ENCODE data around the gene RTP5. TPM values are rescaled to one million over a fixed set of nuclear protein-coding genes. Genes with fewer than 3 reads are reported as not detected.

RTP5 gene
- total RNA-seq, 1 experiment from 2014 or later: not detected

GRCh38 chr2:241841181-241842066 lies 28.1 kb upstream of the RTP5 start:
- DNase-seq: no peak
- H3K4me1 Mint-ChIP-seq (ENCODE audit: low read depth, unreplicated experiment): no peaks in the 10 kb centered on the region
- intact Hi-C loops (cut with micrococcal nuclease; ENCODE audit: unreplicated experiment): no loop called here
- peaks cover 96% of the 10 kb centered on the region for H3K27me3 Mint-ChIP-seq (ENCODE audit: unreplicated experiment)
- TF ChIP-seq, protein P1, sequence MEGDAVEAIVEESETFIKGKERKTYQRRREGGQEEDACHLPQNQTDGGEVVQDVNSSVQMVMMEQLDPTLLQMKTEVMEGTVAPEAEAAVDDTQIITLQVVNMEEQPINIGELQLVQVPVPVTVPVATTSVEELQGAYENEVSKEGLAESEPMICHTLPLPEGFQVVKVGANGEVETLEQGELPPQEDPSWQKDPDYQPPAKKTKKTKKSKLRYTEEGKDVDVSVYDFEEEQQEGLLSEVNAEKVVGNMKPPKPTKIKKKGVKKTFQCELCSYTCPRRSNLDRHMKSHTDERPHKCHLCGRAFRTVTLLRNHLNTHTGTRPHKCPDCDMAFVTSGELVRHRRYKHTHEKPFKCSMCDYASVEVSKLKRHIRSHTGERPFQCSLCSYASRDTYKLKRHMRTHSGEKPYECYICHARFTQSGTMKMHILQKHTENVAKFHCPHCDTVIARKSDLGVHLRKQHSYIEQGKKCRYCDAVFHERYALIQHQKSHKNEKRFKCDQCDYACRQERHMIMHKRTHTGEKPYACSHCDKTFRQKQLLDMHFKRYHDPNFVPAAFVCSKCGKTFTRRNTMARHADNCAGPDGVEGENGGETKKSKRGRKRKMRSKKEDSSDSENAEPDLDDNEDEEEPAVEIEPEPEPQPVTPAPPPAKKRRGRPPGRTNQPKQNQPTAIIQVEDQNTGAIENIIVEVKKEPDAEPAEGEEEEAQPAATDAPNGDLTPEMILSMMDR (IDR thresholded peaks at IDR 0.05; ENCODE audit: unreplicated experiment): no peak
- H3K4me3 Mint-ChIP-seq (ENCODE audit: low read depth, unreplicated experiment): no peak overlapping the region
- peaks cover 6% of the 10 kb centered on the region for H3K36me3 Mint-ChIP-seq (ENCODE audit: insufficient read depth, unreplicated experiment)
- H3K27ac Mint-ChIP-seq (ENCODE audit: unreplicated experiment): no peak overlapping the region
- H3K9me3 Mint-ChIP-seq (ENCODE audit: low read depth, unreplicated experiment): no peaks in the 10 kb centered on the region
- CTCF ChIA-PET: no interaction called here
- BruUV-seq (replicated peaks): no TSS peak

- DNase-seq: no peak
- no peak overlapping the region for H3K4me3 Mint-ChIP-seq (ENCODE audit: low read depth, unreplicated experiment)
- H3K4me1 Mint-ChIP-seq (ENCODE audit: low read depth, unreplicated experiment): no peaks in the 10 kb centered on the region
- intact Hi-C loops (cut with micrococcal nuclease; ENCODE audit: unreplicated experiment): no loop called here
- peaks cover 6% of the 10 kb centered on the region for H3K36me3 Mint-ChIP-seq (ENCODE audit: insufficient read depth, unreplicated experiment)
- CTCF ChIA-PET: no interaction called here
- no peaks in the 10 kb centered on the region for H3K9me3 Mint-ChIP-seq (ENCODE audit: low read depth, unreplicated experiment)
- BruUV-seq (replicated peaks): no TSS peak
- H3K27me3 Mint-ChIP-seq (ENCODE audit: unreplicated experiment): peaks cover 96% of the 10 kb centered on the region
- TF ChIP-seq, protein P1 (IDR thresholded peaks at IDR 0.05; ENCODE audit: unreplicated experiment): no peak
- H3K27ac Mint-ChIP-seq (ENCODE audit: unreplicated experiment): no peak overlapping the region
These were observed 27.5 kb upstream of the RTP5 start for GRCh38 chr2:241842067-241842415.

GRCh38 chr2:241842620-241843211 lies 26.8 kb upstream of the RTP5 start:
- Mint-ChIP-seq H3K36me3 (ENCODE audit: insufficient read depth, unreplicated experiment) (peaks cover 6% of the 10 kb centered on the region), H3K27me3 (ENCODE audit: unreplicated experiment) (peaks cover 96% of the 10 kb centered on the region), H3K4me1 (ENCODE audit: low read depth, unreplicated experiment) (no peaks in the 10 kb centered on the region), H3K9me3 (ENCODE audit: low read depth, unreplicated experiment) (no peaks in the 10 kb centered on the region), H3K27ac (ENCODE audit: unreplicated experiment) (no peak overlapping the region), H3K4me3 (ENCODE audit: low read depth, unreplicated experiment) (no peak overlapping the region)
- TF ChIP-seq, protein P1 (IDR thresholded peaks at IDR 0.05; ENCODE audit: unreplicated experiment): no peak
- BruUV-seq (replicated peaks): no TSS peak
- intact Hi-C loops (cut with micrococcal nuclease; ENCODE audit: unreplicated experiment): no loop called here
- DNase-seq: no peak
- CTCF ChIA-PET: no interaction called here

GRCh38 chr2:241843321-241844065 lies 26.0 kb upstream of the RTP5 start:
- Mint-ChIP-seq H3K4me3 (ENCODE audit: low read depth, unreplicated experiment) (no peak overlapping the region), H3K9me3 (ENCODE audit: low read depth, unreplicated experiment) (no peaks in the 10 kb centered on the region), H3K27ac (ENCODE audit: unreplicated experiment) (no peak overlapping the region), H3K4me1 (ENCODE audit: low read depth, unreplicated experiment) (no peaks in the 10 kb centered on the region), H3K36me3 (ENCODE audit: insufficient read depth, unreplicated experiment) (peaks cover 6% of the 10 kb centered on the region), H3K27me3 (ENCODE audit: unreplicated experiment) (peaks cover 96% of the 10 kb centered on the region)
- BruUV-seq (replicated peaks): no TSS peak
- intact Hi-C loops (cut with micrococcal nuclease; ENCODE audit: unreplicated experiment): no loop called here
- CTCF ChIA-PET: interaction anchor here (0.7 kb wide), 2 partner anchors 12 to 799 kb away, joined by 3 to 4 read pairs; no protein-coding TSS in a partner anchor
- no peak for DNase-seq
- TF ChIP-seq, protein P1 (IDR thresholded peaks at IDR 0.05; ENCODE audit: unreplicated experiment): no peak
